ENCODE data around the gene ELMO1.

Gene ELMO1

GRCh38 chr7:36928718-36929117 lies 519.9 kb downstream of the ELMO1 start:
- DNase-seq = no peak

GRCh38 chr7:36928311-36928710 lies 520.4 kb downstream of the ELMO1 start:
- DNase-seq = no peak

- DNase-seq = no peak
Observed at GRCh38 chr7:36925691-36926090, 523.0 kb downstream of the ELMO1 start.

- DNase-seq = no peak
Observed at GRCh38 chr7:36925207-36925606, 523.5 kb downstream of the ELMO1 start.

- DNase-seq = no peak
Observed at GRCh38 chr7:36923943-36924436, 524.7 kb downstream of the ELMO1 start.

GRCh38 chr7:36923185-36923584 lies 525.5 kb downstream of the ELMO1 start:
- no peak for DNase-seq

GRCh38 chr7:36920433-36920832 lies 528.2 kb downstream of the ELMO1 start:
- no peak for DNase-seq

- no peak for DNase-seq
Observed at GRCh38 chr7:36919738-36920137, 528.9 kb downstream of the ELMO1 start.

GRCh38 chr7:36918591-36918990 lies 530.1 kb downstream of the ELMO1 start:
- DNase-seq = no peak

- no peak for DNase-seq
Observed at GRCh38 chr7:36916619-36917018, 532.0 kb downstream of the ELMO1 start.

GRCh38 chr7:36916116-36916515 lies 532.5 kb downstream of the ELMO1 start:
- DNase-seq = no peak

GRCh38 chr7:36911788-36912187 lies 536.9 kb downstream of the ELMO1 start:
- no peak for DNase-seq

- no peak for DNase-seq
Observed at GRCh38 chr7:36910859-36911258, 537.8 kb downstream of the ELMO1 start.

- no peak for DNase-seq
Observed at GRCh38 chr7:36910401-36910800, 538.3 kb downstream of the ELMO1 start.

- DNase-seq = no peak
Observed at GRCh38 chr7:36906956-36907635, 541.6 kb downstream of the ELMO1 start.

- DNase-seq = no peak
Observed at GRCh38 chr7:36906448-36906847, 542.2 kb downstream of the ELMO1 start.

- DNase-seq = no peak
Observed at GRCh38 chr7:36905841-36906240, 542.8 kb downstream of the ELMO1 start.

- no peak for DNase-seq
Observed at GRCh38 chr7:36904802-36905201, 543.9 kb downstream of the ELMO1 start.

- no peak for DNase-seq
Observed at GRCh38 chr7:36904101-36904500, 544.6 kb downstream of the ELMO1 start.

GRCh38 chr7:36900988-36901710 lies 547.5 kb downstream of the ELMO1 start:
- no peak for DNase-seq

GRCh38 chr7:36898186-36898585 lies 550.5 kb downstream of the ELMO1 start:
- DNase-seq = no peak

GRCh38 chr7:36896956-36897590 lies 551.6 kb downstream of the ELMO1 start:
- no peak for DNase-seq

GRCh38 chr7:36896418-36896817 lies 552.2 kb downstream of the ELMO1 start:
- no peak for DNase-seq

- DNase-seq = no peak
Observed at GRCh38 chr7:36895192-36895591, 553.5 kb downstream of the ELMO1 start.
